22Rv1 (cell line): ENCODE measurements around the gene NELFB.

Experiments
- H3K27ac ChIP-seq: fragments of 450-650 bp; 2 replicates; pipeline ENCODE4 v1.5.1; 2017
- CTCF ChIP-seq: fragments of 450-650 bp; IDR thresholded peaks from 2 replicates; pipeline ENCODE4 v1.5.1; 2017; ENCODE audit warnings: mild to moderate bottlenecking
- ZFX ChIP-seq: fragments of 450-650 bp; IDR thresholded peaks from 2 replicates; pipeline ENCODE4 v1.6.1; 2017; ENCODE audit warnings: antibody characterized with exemption, borderline replicate concordance

NELFB gene

GRCh38 chr9:137272241-137273094 lies 17.3 kb downstream of the NELFB start:
- H3K27ac ChIP-seq, result peak overlapping the region; percentile 98
- TF ChIP-seq ZFX, result no peak
- no peak for TF ChIP-seq CTCF

- peak overlapping the region; percentile 98 for H3K27ac ChIP-seq
- TF ChIP-seq CTCF (no peak), ZFX (no peak)
These were observed 18.0 kb downstream of the NELFB start for GRCh38 chr9:137273095-137273490.

- H3K27ac ChIP-seq, result peak overlapping the region; percentile 98
- no peak for TF ChIP-seq ZFX
These were observed 18.6 kb downstream of the NELFB start for GRCh38 chr9:137273611-137274320.

GRCh38 chr9:137275203-137275587 lies 20.1 kb downstream of the NELFB start:
- no peak for TF ChIP-seq CTCF
- TF ChIP-seq ZFX, result no peak
- H3K27ac ChIP-seq, result no peak overlapping the region

GRCh38 chr9:137275588-137276472 lies 20.7 kb downstream of the NELFB start:
- TF ChIP-seq CTCF (no peak), ZFX (no peak)
- H3K27ac ChIP-seq, result peak overlapping the region; percentile 27; the same call in 1 of the 2 replicates

GRCh38 chr9:137276473-137277328 lies 21.6 kb downstream of the NELFB start:
- H3K27ac ChIP-seq, result peak overlapping the region; percentile 27; the same call in 1 of the 2 replicates
- TF ChIP-seq ZFX, result no peak
- no peak for TF ChIP-seq CTCF
